Inflammatory macrophage treated with lipopolysaccharide for 4 hours (primary cell): ENCODE results near the gene ZNF879.
A peak's percentile ranks its signal among the peaks of the same experiment; 100 is the strongest.

Experiments used
- DNase-seq: peaks from one replicate; pipeline ENCODE4 v3.0.0-alpha.2; 2020

The ZNF879 gene

GRCh38 chr5:179033004-179033580 lies 9.5 kb downstream of the ZNF879 start:
- DNase-seq = no peak

DNA sequence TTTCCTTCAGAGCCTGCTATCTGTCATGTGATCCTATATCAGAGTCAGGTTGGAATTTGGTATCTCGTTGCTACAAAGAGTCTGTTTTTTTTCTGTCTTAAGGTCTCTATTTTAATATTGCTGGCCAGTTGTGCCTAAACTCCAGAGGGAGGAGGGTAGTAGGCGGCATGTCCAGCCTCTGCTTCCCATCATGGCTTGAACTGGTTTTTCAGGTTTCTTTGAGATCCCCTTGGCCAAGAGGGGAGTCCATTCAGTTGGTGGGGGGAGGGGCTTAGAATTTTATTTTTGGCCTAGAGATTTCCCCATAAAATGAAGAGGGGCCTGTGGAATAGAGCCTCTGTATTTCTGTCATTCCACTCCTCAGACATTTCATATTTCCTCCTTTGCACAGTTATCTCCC lies 21.2 kb downstream of the ZNF879 start:
- no peak for DNase-seq

DNA sequence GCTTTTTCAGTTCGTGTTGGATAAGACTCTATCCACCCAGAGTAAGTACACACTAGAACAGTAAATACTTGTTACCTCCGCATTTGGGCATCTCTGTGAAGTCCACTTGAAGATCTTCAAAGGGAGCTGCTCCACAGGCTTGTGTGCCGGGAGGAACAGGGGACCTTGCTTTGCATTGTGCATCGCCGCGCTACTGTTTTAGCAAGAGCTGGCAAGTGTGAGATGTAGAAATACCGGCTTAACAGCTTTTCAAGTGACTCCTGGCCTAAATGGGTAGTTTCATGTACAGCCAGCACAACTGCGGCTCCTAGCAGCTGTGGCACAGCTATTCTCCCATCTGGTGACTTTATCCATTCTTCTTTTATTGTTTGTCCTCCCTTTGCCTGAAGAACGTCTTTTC lies 28.2 kb downstream of the ZNF879 start:
- DNase-seq = no peak

- no peak for DNase-seq
Observed at GRCh38 chr5:179054036-179054785, 30.6 kb downstream of the ZNF879 start.

GRCh38 chr5:179054876-179055275 lies 31.3 kb downstream of the ZNF879 start:
- no peak for DNase-seq

DNA sequence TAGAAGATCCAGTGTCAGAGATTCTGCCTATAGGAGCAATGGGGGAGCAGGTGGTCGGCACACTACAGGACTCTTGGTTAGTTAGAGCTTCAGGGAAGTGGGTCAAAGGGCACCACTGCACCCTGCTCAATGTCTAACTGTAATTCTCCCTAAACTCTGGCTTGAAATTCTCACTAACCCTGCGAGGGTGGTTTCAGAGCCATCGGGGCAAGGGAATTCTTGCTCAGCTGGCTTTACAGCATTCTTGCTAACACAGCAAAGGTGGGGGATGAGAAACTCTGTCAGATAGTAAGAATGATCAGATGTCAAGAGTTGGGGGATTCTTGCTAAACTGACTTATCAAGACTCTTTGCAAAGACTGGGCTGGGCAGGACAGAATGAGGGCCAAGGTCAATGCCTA lies 31.8 kb downstream of the ZNF879 start:
- DNase-seq = no peak

DNA sequence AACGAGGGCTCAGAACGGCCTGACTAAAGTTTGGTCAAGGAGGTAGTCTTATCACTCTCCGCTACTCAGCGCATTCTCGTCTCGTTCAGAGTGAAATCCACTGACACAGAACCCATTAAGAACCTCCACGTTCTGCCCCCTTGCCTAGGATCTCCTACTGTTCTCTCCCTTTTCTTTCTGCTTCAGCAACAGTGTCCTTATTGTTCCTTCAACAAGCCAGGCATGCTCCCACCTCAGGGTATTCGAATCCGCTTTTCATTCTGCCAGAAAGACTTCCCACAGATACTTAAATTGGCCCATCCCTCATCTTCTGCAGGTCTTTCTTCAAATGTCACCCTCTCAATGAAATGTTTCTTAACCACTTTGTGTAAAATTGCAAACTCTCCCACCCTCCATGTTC lies 32.2 kb downstream of the ZNF879 start:
- no peak for DNase-seq

GRCh38 chr5:179060116-179061008 lies 36.8 kb downstream of the ZNF879 start, which contains the start of gene ZNF354C:
Gene ZNF354C, plus strand, starts transcription at chr5:179060373. Its CDS starts 1,696 bp downstream, at chr5:179062069.
- peak; percentile 72 for DNase-seq

DNA sequence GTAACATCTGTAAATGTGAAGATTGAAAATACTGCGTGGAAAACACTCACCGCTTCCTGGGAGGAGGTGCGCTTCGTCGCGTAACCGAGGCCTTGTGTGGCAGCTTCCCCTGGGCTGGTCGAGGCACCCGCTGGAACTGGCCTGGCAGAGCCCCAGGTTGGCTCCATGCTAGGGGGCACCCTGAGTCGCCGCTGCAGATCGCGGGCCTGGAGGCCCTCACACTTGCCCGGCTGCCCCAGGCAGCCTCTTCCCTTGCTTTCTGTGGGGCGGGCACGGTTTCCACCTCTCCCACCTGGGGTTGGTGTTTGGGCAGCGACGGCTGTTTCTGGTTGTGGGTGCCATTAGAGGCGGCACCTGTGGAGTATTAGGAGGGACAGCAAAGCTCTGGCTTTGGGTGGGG lies 37.4 kb downstream of the ZNF879 start:
- DNase-seq = no peak

DNA sequence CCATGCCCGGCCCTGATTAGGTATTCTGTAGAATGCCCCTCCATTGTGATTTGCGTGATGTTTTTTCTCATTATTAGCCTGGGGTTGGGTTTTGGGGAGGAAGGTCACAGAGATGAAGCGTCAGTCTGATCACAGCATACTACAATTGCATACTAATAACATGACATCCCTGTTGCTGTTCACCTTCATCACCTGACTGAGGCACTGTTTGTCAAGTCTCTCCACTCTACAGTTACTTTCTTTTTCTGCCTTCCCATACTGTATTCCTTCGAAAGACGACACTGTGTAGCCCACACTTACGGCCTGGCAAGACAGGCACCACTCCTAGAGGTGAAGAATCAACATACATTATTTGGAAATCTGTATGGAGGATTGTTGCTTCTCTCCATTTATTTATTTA lies 42.1 kb downstream of the ZNF879 start:
- no peak for DNase-seq

DNA sequence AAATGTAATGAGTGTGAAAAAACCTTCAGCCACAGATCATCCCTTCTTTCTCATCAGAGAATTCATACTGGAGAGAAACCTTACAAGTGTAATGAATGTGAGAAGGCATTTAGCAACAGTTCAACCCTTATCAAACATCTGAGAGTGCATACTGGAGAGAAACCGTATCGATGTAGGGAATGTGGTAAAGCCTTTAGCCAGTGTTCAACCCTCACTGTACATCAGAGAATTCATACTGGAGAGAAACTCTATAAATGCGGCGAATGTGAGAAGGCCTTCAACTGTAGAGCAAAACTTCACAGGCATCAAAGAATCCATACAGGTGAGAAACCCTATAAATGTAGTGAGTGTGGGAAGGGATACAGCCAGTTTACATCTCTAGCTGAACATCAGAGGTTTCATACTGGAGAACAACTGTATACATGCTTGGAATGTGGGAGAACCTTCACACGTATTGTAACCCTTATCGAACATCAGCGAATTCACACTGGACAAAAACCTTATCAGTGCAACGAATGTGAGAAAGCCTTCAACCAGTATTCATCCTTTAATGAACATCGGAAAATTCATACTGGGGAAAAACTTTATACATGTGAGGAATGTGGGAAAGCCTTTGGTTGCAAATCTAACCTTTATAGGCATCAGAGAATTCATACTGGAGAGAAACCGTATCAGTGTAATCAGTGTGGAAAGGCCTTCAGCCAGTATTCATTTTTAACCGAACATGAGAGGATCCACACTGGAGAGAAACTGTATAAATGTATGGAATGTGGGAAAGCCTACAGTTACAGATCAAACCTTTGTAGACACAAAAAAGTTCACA lies 55.8 kb downstream of the ZNF879 start:
- DNase-seq = no peak

- DNase-seq = no peak
Observed at GRCh38 chr5:179080724-179081123, 57.1 kb downstream of the ZNF879 start.
